Measurements from ENCODE around the gene SLC16A6. TPM values are rescaled to one million over a fixed set of nuclear protein-coding genes. Genes with fewer than 3 reads are reported as not detected.
"Not testable (repeated sequence)": the region's sequence is repeated elsewhere in the genome, so short reads cannot be mapped to it uniquely, and the experiment has no call there.

SLC16A6 gene, protein sequence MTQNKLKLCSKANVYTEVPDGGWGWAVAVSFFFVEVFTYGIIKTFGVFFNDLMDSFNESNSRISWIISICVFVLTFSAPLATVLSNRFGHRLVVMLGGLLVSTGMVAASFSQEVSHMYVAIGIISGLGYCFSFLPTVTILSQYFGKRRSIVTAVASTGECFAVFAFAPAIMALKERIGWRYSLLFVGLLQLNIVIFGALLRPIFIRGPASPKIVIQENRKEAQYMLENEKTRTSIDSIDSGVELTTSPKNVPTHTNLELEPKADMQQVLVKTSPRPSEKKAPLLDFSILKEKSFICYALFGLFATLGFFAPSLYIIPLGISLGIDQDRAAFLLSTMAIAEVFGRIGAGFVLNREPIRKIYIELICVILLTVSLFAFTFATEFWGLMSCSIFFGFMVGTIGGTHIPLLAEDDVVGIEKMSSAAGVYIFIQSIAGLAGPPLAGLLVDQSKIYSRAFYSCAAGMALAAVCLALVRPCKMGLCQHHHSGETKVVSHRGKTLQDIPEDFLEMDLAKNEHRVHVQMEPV
- 1.1 TPM for total RNA-seq

GRCh38 chr17:68290955-68291835 lies at the start of gene SLC16A6, which contains the start of gene ARSG:
SLC16A6 (minus strand) TSS chr17:68291127; CDS start chr17:68278320, 12,807 bp downstream.
ARSG (plus strand) TSS chr17:68291495; CDS start chr17:68307494, 15,999 bp downstream.
- intact Hi-C loops (cut with DNase I) = no loop called here
- peak; percentile 75 for DNase-seq (ENCODE audit: low spot score)
- ATAC-seq = peak; percentile 78

DNA sequence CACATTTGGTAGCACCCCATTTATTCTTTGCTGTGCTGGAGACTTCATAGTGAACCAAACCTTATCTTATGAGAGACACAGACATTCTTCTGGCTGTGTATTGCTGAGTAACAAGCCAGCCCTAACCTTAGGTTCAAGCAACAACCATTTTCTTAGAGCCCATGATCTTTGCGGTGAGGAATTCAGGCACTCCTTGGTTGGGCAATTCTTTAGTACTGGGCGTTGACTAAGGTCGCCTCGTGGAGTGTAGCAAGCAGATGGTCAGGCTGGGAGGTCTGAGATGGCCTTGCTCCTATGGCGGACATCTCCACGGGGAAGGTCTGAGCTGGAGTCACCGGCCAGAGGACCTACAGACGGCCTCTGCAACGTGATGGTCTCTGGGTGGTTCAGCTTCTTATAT lies 43.5 kb upstream of the SLC16A6 start:
- DNase-seq (ENCODE audit: low spot score) = no peak
- intact Hi-C loops (cut with DNase I) = no loop called here
- ATAC-seq = no peak

- ATAC-seq; intact Hi-C loops (cut with DNase I); DNase-seq (ENCODE audit: low spot score): not testable (repeated sequence)
These were observed 41.0 kb upstream of the SLC16A6 start for GRCh38 chr17:68331932-68332331.

GRCh38 chr17:68329331-68329730 lies 38.4 kb upstream of the SLC16A6 start:
- intact Hi-C loops (cut with DNase I) = no loop called here
- DNase-seq (ENCODE audit: low spot score) (no peak), ATAC-seq (no peak)

DNA sequence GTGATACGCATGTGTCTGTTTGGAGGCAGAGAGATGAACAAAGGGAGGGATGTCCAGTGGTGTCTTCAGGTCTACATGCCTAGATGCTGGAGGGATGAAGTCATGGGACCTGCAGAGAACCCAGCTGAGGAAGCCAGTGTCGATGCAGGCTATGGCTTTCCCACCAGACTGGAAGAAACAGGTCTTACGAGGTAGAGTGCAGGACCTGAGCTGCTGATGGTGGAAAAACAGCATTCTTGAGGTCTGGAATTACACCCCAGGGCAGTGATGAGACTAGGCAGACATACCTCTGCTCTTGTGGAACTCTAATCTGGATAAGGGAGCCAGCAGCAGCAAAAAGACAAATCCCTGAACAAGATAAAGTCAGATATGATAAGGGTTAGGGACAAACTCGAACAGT lies 37.7 kb upstream of the SLC16A6 start:
- DNase-seq (ENCODE audit: low spot score) = no peak
- intact Hi-C loops (cut with DNase I) = no loop called here

GRCh38 chr17:68327823-68328557 lies 37.1 kb upstream of the SLC16A6 start:
- intact Hi-C loops (cut with DNase I) = no loop called here
- DNase-seq (ENCODE audit: low spot score) = no peak
- no peak for ATAC-seq

More for the DNA sequence above, 37.7 kb upstream of the SLC16A6 start:
- no peak for ATAC-seq

GRCh38 chr17:68326681-68327080 lies 35.8 kb upstream of the SLC16A6 start:
- no peak for ATAC-seq
- no peak for DNase-seq (ENCODE audit: low spot score)
- intact Hi-C loops (cut with DNase I) = no loop called here

GRCh38 chr17:68325961-68326360 lies 35.0 kb upstream of the SLC16A6 start:
- intact Hi-C loops (cut with DNase I) = no loop called here
- DNase-seq (ENCODE audit: low spot score) = no peak
- no peak for ATAC-seq

GRCh38 chr17:68324654-68325336 lies 33.9 kb upstream of the SLC16A6 start:
- no peak for ATAC-seq
- DNase-seq (ENCODE audit: low spot score) = no peak
- intact Hi-C loops (cut with DNase I) = no loop called here

DNA sequence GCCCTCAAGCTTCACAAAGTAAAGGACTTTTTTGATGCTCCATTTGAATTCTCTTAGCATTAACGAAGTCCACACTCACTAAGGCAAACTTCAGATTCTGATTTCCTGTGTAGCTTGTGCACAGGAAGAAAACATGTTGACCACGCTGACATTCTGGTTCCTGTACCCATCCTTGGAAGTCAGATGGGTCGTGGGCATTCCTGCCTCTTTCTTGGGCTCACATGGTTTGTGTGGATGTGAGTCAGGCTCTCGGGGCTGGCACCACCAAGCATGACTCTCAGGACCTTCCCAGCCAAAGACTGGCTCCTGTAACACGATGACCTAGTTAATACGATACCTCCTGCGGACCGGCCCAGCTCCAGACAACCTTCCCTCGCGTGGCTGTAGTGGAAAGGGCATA lies 33.2 kb upstream of the SLC16A6 start:
- ATAC-seq = no peak
- intact Hi-C loops (cut with DNase I) = no loop called here
- DNase-seq (ENCODE audit: low spot score) = no peak

DNA sequence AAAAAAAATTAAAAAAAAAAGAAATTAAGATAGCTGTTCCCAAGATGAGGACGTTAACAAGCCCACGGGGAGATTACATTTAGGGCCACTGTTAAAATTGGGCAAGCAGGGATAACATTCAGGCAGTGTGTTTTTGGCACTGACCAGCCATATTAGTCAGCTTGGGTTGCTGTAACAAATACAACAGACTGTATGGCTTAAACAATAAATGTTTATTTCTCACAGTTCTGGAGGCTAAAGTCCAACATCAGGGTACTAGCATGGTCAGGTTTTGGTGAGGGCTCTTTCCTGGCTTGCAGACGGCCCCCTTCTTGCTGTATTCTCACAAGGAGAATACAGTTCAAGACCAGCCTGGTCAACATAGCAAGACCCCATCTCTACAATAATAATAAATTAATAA lies 31.7 kb upstream of the SLC16A6 start:
- DNase-seq (ENCODE audit: low spot score) = no peak
- no peak for ATAC-seq
- intact Hi-C loops (cut with DNase I) = no loop called here

DNA sequence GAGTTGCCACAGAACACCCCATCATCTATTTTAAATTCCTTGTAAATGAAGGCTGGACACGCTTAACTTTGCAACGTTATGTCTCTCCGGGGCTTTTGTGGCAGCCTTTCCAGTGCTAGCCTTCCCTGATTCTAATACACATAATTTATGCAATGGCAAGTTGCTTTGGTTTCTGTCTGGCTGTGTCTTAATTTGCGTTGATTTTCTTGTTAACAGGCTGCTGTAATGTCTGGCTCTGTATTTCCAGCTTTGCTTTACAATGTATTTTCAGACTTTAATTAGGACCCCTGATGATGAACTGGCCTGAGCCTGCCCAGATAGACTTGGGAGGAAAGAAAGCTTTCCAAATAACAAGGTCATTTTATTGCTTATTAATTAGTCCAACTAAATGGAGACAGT lies 30.6 kb upstream of the SLC16A6 start:
- DNase-seq (ENCODE audit: low spot score) (no peak), ATAC-seq (no peak)
- intact Hi-C loops (cut with DNase I) = no loop called here

DNA sequence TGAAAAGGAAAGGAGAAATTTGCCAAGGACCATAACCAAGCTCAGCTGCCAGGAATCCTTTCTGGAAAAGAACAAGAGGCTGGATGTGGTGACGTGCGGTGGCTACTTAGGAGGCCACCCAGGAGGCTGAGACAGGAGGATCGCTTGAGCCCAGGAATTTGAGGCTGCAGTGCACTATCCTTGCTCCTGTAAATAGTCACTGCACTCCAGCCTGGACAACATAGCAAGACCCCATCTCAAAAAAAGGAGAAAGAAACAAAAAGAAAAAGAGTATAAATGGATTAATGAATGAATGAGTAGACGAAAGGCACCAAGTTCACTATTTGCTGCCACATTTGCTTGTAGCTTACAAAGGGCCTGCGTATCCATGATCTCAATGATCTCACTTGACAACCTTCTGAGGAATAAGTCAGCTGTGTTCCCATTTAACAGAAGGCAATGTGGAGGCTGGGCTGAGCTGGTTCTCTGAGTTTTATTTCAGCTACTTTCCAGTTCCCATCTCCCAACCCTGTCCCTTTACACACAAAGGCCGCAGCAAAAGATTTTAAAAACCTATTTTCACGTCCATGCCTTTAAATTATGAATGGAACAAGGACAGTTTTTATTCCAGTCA lies 30.1 kb upstream of the SLC16A6 start:
- intact Hi-C loops (cut with DNase I) = no loop called here
- DNase-seq (ENCODE audit: low spot score) (no peak), ATAC-seq (no peak)

DNA sequence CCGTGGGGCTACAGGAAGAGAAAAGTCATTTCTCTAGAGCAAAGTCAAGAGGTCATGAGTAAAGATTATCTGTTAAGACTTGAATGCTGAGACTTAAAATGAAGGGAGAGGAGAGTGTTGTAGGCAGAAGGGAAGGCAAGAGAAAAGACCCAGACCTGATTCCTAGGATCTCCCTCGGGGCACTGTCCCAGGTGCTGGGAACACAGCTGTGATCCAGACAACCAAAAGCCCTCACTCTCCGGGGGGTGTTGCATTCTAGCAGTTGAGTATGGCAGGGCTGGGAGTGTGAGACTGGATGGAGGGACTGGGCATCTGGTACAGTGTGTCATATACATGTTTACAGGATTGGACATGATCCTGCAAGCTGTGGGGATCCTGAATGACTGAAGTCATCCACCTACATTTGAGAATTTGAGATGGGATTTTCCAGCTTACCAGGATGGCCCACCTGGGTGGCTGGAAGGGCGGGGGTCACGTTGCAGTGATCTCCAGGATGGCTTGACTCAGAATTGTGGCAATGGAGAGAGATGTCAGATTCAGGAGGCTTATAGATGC lies 29.5 kb upstream of the SLC16A6 start:
- ATAC-seq (no peak), DNase-seq (ENCODE audit: low spot score) (no peak)
- intact Hi-C loops (cut with DNase I) = no loop called here

- no peak for ATAC-seq
- intact Hi-C loops (cut with DNase I) = no loop called here
- no peak for DNase-seq (ENCODE audit: low spot score)
These were observed 28.7 kb upstream of the SLC16A6 start for GRCh38 chr17:68319410-68320162.

- DNase-seq (ENCODE audit: low spot score) (no peak), ATAC-seq (no peak)
- intact Hi-C loops (cut with DNase I) = no loop called here
These were observed 27.4 kb upstream of the SLC16A6 start for GRCh38 chr17:68318103-68318991.
